ENCODE results near the gene ABR. TPM values are rescaled to one million over a fixed set of nuclear protein-coding genes. Genes with fewer than 3 reads are reported as not detected.

The ABR gene
- total RNA-seq, 1 donor from 2014 or later: 76.6 TPM

DNA sequence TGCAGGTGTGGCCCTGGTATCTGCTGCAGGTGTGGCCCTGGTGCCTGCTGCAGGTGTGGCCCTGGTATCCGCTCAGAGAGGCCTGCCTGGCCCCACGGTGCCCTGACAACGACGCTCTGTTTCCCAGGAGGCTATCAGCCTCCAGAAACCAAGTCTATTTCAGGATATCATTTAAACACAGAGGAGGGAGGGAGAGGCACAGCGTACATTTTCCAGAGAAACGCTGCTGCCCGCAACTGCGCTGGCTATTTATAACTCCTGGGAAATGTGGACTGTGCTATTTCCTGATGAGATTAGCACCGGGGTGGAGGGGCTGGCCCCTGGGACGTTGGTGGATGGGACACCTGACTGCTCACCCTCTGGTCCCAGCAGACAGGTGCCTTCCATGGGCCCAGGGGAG lies 160.3 kb downstream of the ABR start:
- no peak overlapping the region for H3K27ac Mint-ChIP-seq (ENCODE audit: unreplicated experiment)
- H3K36me3 Mint-ChIP-seq (ENCODE audit: low read depth, unreplicated experiment): peaks cover 4% of the 10 kb centered on the region

DNA sequence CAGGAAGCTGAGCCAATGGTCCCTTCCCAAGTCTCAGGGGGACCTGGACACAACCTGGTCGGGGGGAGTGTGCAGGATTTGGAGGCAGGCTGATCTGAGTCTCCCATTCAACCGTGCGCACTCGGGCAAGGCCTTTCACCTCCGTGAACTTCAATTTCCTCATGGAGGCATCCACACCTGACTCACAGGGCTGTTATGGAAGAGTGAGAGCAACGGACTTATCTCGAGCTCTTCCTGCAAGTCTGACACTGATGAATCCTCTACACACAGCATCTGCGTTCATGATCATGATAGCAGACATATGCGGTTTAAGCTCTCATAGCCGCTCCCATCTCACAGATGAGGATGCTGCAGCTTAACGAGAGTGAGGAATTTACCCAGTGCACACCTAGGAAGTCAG lies 161.2 kb downstream of the ABR start:
- Mint-ChIP-seq H3K4me1 (ENCODE audit: unreplicated experiment) (no peaks in the 10 kb centered on the region), H3K27ac (ENCODE audit: unreplicated experiment) (no peak overlapping the region), H3K36me3 (ENCODE audit: low read depth, unreplicated experiment) (peaks cover 4% of the 10 kb centered on the region), H3K27me3 (ENCODE audit: unreplicated experiment) (peaks cover 6% of the 10 kb centered on the region), H3K4me3 (ENCODE audit: unreplicated experiment) (no peak overlapping the region), H3K9me3 (ENCODE audit: unreplicated experiment) (no peaks in the 10 kb centered on the region)
- TF ChIP-seq, protein P1, sequence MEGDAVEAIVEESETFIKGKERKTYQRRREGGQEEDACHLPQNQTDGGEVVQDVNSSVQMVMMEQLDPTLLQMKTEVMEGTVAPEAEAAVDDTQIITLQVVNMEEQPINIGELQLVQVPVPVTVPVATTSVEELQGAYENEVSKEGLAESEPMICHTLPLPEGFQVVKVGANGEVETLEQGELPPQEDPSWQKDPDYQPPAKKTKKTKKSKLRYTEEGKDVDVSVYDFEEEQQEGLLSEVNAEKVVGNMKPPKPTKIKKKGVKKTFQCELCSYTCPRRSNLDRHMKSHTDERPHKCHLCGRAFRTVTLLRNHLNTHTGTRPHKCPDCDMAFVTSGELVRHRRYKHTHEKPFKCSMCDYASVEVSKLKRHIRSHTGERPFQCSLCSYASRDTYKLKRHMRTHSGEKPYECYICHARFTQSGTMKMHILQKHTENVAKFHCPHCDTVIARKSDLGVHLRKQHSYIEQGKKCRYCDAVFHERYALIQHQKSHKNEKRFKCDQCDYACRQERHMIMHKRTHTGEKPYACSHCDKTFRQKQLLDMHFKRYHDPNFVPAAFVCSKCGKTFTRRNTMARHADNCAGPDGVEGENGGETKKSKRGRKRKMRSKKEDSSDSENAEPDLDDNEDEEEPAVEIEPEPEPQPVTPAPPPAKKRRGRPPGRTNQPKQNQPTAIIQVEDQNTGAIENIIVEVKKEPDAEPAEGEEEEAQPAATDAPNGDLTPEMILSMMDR (IDR thresholded peaks at IDR 0.05; ENCODE audit: unreplicated experiment): no peak
- no peak for DNase-seq (ENCODE audit: low spot score)

More for the DNA sequence above, 160.3 kb downstream of the ABR start:
- DNase-seq (ENCODE audit: low spot score): no peak
- TF ChIP-seq, protein P1 (IDR thresholded peaks at IDR 0.05; ENCODE audit: unreplicated experiment): no peak
- H3K4me3 Mint-ChIP-seq (ENCODE audit: unreplicated experiment): no peak overlapping the region
- peaks cover 6% of the 10 kb centered on the region for H3K27me3 Mint-ChIP-seq (ENCODE audit: unreplicated experiment)
- H3K4me1 Mint-ChIP-seq (ENCODE audit: unreplicated experiment): no peaks in the 10 kb centered on the region
- no peaks in the 10 kb centered on the region for H3K9me3 Mint-ChIP-seq (ENCODE audit: unreplicated experiment)

DNA sequence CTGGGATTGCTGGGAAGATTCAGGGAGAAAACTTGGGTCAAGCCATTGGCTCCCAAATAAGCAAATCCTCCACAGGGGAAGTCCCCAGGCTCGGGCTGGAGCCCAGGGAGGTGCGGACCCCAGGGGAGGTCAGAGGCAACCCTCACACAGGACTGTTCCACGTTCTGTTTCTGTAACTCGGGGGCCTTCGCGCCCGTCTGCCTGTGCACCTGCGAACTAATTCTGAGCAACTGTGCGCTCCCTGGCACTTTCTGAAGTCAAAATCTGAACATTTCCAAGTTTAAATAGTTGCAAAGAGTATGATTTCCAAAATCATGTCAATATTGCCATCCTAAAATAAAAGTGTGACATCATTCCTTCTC lies 166.1 kb downstream of the ABR start:
- Mint-ChIP-seq H3K4me3 (ENCODE audit: unreplicated experiment) (no peak overlapping the region), H3K4me1 (ENCODE audit: unreplicated experiment) (no peaks in the 10 kb centered on the region), H3K9me3 (ENCODE audit: unreplicated experiment) (no peaks in the 10 kb centered on the region), H3K27ac (ENCODE audit: unreplicated experiment) (no peak overlapping the region), H3K36me3 (ENCODE audit: low read depth, unreplicated experiment) (no peaks in the 10 kb centered on the region), H3K27me3 (ENCODE audit: unreplicated experiment) (peaks cover 6% of the 10 kb centered on the region)
- no peak for DNase-seq (ENCODE audit: low spot score)
- TF ChIP-seq, protein P1 (IDR thresholded peaks at IDR 0.05; ENCODE audit: unreplicated experiment): no peak

DNA sequence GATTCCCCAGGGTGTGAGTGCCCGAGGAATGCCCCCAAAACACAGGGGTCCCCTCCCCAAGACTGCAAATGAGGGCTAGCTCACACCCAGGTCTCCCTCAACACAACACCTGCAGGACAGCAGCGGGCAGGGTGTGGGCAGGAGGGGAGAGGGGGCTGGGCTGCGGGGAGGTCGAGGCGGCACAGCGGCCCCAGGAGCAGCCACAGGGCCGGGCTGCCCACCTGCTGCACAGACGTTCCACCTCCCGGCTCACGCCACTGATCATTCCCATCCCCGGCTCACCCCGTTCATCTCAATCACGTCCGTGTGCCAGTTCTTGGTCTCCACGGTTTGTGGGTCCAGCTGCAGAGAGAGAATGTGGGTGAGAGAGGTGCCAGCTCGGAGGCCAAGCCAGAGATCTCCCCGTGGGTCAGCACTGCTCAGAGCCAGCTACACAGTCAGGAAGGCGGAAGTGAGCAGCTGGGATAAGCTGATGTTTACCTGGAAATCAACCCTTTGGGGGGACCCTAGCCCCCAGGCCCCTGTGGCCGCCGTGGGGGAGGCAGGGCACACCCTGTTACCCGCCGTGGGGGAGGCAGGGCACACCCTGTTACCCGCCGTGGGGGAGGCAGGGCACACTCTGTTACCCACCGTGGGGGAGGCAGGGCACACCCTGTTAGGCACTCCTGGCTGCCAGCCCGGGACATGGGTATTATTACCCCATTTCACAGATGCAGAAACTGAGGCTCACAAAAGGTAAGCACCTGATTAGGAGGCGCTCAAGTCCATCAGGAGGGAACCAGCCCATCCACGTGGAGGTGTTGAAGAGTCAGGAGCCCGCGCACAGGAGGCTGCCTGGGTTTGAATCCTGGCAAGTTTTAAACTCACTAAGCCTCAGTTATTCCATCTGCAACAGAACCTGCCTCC lies 166.7 kb downstream of the ABR start:
- peaks cover 3% of the 10 kb centered on the region for H3K27me3 Mint-ChIP-seq (ENCODE audit: unreplicated experiment)
- peaks cover 2% of the 10 kb centered on the region for H3K36me3 Mint-ChIP-seq (ENCODE audit: low read depth, unreplicated experiment)
- H3K27ac Mint-ChIP-seq (ENCODE audit: unreplicated experiment): no peak overlapping the region
- TF ChIP-seq, protein P1 (IDR thresholded peaks at IDR 0.05; ENCODE audit: unreplicated experiment): no peak
- no peak overlapping the region for H3K4me3 Mint-ChIP-seq (ENCODE audit: unreplicated experiment)
- DNase-seq (ENCODE audit: low spot score): no peak
- H3K4me1 Mint-ChIP-seq (ENCODE audit: unreplicated experiment): no peaks in the 10 kb centered on the region
- no peaks in the 10 kb centered on the region for H3K9me3 Mint-ChIP-seq (ENCODE audit: unreplicated experiment)
